GM06990 (cell line): ENCODE measurements around the gene SKI.

Experiments used
- DNase-seq: peaks from one replicate; pipeline ENCODE4 v3.0.0-alpha.2; 2011; ENCODE audit not compliant: insufficient read length; ENCODE audit errors: extremely low read depth
- H3K27me3 ChIP-seq: replicated peaks from 2 replicates; pipeline ENCODE4 v1.6.0; 2011; ENCODE audit warnings: low read length; ENCODE audit not compliant: control insufficient read depth, insufficient read depth
- H3K36me3 ChIP-seq: 2 replicates; pipeline ENCODE4 v1.5.1; 2011; ENCODE audit warnings: low read length; ENCODE audit not compliant: control insufficient read depth, insufficient read depth
- H3K4me3 ChIP-seq: replicated peaks from 2 replicates; pipeline ENCODE4 v1.5.1; 2011; ENCODE audit warnings: low read depth, mild to moderate bottlenecking, control low read depth, low read length
- CTCF ChIP-seq: IDR thresholded peaks from 2 replicates; pipeline ENCODE4 v1.5.1; 2011; ENCODE audit warnings: low read length, control low read depth, mild to moderate bottlenecking, inconsistent platforms; ENCODE audit not compliant: insufficient read depth, poor library complexity, severe bottlenecking

The SKI gene

DNA sequence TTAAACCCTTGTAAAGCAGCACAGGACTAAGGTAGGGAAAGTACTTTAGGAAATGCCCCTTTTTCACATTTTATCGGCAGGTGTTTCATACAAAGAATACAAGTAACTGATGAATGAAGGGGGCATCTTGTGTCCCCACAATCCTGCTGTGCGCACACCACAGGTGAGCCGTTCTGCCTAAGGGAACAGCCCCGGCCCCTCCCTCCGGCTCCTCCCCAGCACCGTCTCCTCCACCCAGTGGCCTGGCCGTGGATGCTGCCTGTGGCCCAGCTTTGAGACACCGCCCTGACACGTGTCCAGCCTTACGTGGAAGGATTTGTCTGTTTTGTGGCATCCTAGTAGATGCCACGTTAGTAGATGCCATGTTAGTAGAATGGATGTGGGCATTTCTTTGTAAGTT, 46.4 kb upstream of the SKI start:
- Histone ChIP-seq H3K4me3 (no peak overlapping the region), H3K36me3 (no peaks in the 10 kb centered on the region), H3K27me3 (no peaks in the 10 kb centered on the region)
- no peak for TF ChIP-seq CTCF
- DNase-seq: no peak

- TF ChIP-seq CTCF: no peak
- no peak overlapping the region for H3K4me3 ChIP-seq
- no peak for DNase-seq
- no peaks in the 10 kb centered on the region for H3K27me3 ChIP-seq
- no peaks in the 10 kb centered on the region for H3K36me3 ChIP-seq
Measured at GRCh38 chr1:2182376-2182775, 45.7 kb upstream of the SKI start.

DNA sequence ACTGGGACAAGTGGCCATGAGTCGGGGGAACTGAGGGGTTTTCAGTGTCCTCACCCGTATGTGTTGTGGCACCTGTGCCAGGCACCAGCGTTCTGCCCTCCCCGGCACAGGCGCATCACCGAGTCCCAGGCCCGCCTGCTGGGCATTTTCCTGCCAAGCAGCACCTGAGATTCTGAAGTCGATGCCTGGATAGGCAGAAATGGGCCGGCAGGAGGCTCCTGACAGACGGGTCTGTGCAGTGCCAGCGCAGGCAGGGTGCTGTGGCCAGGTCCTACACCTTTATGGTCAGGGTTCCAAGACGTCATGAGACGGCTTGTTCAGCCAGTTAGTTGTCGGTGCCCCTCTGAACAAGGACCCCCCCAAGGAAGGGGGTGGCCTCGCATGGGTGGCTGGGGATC, 44.2 kb upstream of the SKI start:
- DNase-seq: no peak
- Histone ChIP-seq H3K36me3 (no peaks in the 10 kb centered on the region), H3K4me3 (no peak overlapping the region), H3K27me3 (no peaks in the 10 kb centered on the region)
- no peak for TF ChIP-seq CTCF

- no peak for TF ChIP-seq CTCF
- no peak for DNase-seq
- no peaks in the 10 kb centered on the region for H3K36me3 ChIP-seq
- no peaks in the 10 kb centered on the region for H3K27me3 ChIP-seq
- no peak overlapping the region for H3K4me3 ChIP-seq
Measured at GRCh38 chr1:2184531-2184930, 43.6 kb upstream of the SKI start.

DNA sequence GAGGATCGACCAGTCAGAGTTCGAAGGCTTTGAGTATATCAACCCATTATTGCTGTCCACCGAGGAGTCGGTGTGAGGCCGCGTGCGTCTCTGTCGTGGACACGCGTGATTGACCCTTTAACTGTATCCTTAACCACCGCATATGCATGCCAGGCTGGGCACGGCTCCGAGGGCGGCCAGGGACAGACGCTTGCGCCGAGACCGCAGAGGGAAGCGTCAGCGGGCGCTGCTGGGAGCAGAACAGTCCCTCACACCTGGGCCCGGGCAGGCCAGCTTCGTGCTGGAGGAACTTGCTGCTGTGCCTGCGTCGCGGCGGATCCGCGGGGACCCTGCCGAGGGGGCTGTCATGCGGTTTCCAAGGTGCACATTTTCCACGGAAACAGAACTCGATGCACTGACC, 43.2 kb upstream of the SKI start:
- no peaks in the 10 kb centered on the region for H3K36me3 ChIP-seq
- no peak for TF ChIP-seq CTCF

More for the DNA sequence above, 43.2 kb upstream of the SKI start:
- no peak for DNase-seq
- H3K4me3 ChIP-seq: no peak overlapping the region
- H3K27me3 ChIP-seq: no peaks in the 10 kb centered on the region
